Large intestine (tissue), 3 donors: Measurements from ENCODE around the gene CSPG4. TPM values are rescaled to one million over a fixed set of nuclear protein-coding genes. Genes with fewer than 3 reads are reported as not detected.
"Not testable (repeated sequence)": the region's sequence is repeated elsewhere in the genome, so short reads cannot be mapped to it uniquely, and the experiment has no call there.

Experiments
- DNase-seq, 2 donors: peaks; one replicate each; pipeline versions ENCODE4 v3.0.0 to v3.0.0-alpha.2; 2013
- H3K27ac ChIP-seq: one replicate; pipeline ENCODE4 v1.5.1; 2013; ENCODE audit warnings: low read length
- H3K27me3 ChIP-seq: 2 replicates; pipeline ENCODE4 v1.6.1; 2013; ENCODE audit warnings: low read length; ENCODE audit not compliant: control insufficient read depth, insufficient read depth
- H3K36me3 ChIP-seq: 2 replicates; pipeline ENCODE4 v1.6.1; 2013; ENCODE audit warnings: low read length; ENCODE audit not compliant: control insufficient read depth, insufficient read depth
- H3K4me1 ChIP-seq: one replicate; pipeline ENCODE4 v1.6.1; 2013; ENCODE audit warnings: low read length; ENCODE audit not compliant: control insufficient read depth, insufficient read depth
- H3K4me3 ChIP-seq: one replicate; pipeline ENCODE4 v1.5.1; 2013; ENCODE audit warnings: low read length
- H3K9me3 ChIP-seq: one replicate; pipeline ENCODE4 v1.6.1; 2013; ENCODE audit warnings: mild to moderate bottlenecking, low read depth, low read length, moderate library complexity; ENCODE audit not compliant: control insufficient read depth
- WGBS: methylation state at CpG from one replicate; pipeline ENCODE4 v1.1.5; 2013; ENCODE audit warnings: low lambda C conversion rate; ENCODE audit not compliant: insufficient coverage; 5-methylcytosine and 5-hydroxymethylcytosine counted together
- polyA plus RNA-seq: library from polyadenylated mRNA; unstranded; fragments of 120-200 nt; gene quantifications from one replicate; pipeline ENCODE4 v1.2.1, GENCODE V29; 2013

CSPG4 gene
- polyA plus RNA-seq, 1 donor, result 6.9 TPM

DNA sequence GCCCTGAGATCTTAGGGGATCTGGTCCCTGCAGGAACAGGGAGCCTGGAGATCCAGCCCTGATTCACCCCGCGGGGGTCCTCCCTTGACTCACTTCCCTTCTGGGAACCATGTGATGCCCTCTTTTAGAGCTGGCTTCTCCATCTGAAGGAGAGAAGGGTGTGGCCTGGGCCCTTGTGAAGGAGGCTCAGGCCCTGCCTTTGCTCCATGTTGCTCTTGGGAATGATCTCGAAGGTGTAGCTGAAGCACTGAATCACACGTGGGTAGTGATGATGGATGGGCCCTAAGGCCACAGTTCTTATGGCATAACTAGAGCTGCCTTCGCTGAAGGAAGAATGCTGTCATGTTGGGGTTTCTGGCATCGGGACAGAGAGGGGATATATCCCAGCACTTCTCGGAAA is 1.2 kb downstream of the CSPG4 start:
- H3K27ac ChIP-seq, H3K4me3 ChIP-seq: not testable (repeated sequence)
- 90% methylated on average over 2 of the region's 7 CpGs for WGBS

DNA sequence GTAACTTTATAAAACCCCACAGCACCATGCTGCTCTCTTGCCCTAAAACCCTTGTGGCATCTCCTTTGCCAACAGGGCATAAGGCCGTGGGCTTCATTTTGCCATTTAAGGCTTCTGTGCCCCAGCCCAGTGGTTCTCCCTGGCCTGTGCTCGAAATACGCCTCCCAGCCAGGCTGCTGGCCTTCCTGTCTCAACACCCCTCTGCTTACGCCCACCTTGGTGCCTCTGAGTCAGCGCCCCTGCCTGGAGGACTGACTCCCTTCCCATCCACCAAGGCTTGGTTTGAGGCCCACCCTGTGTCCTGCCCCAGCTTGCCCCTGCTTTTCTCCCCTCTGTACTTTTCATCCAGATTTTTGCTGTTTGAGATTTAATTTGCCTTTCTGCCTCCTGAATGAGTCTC is 1.8 kb downstream of the CSPG4 start:
- H3K9me3 ChIP-seq, H3K27me3 ChIP-seq, H3K27ac ChIP-seq, DNase-seq, H3K36me3 ChIP-seq, H3K4me3 ChIP-seq: not testable (repeated sequence)
- no CpG with 5 or more reads among the region's 5 CpGs for WGBS
- peaks cover 15% of the 10 kb centered on the region for H3K4me1 ChIP-seq

More for the DNA sequence above, 1.2 kb downstream of the CSPG4 start:
- not testable (repeated sequence) for H3K36me3 ChIP-seq, H3K9me3 ChIP-seq, H3K27me3 ChIP-seq, DNase-seq
- peaks cover 15% of the 10 kb centered on the region for H3K4me1 ChIP-seq

- H3K27ac ChIP-seq, H3K27me3 ChIP-seq, H3K36me3 ChIP-seq, H3K4me3 ChIP-seq, H3K9me3 ChIP-seq: not testable (repeated sequence)
- peak in 1 of 2 donors; percentile 71 for DNase-seq
- WGBS, result no CpG with 5 or more reads among the region's 15 CpGs
- H3K4me1 ChIP-seq, result peaks cover 15% of the 10 kb centered on the region
Observed at GRCh38 chr15:75709458-75709857, 3.2 kb downstream of the CSPG4 start.

DNA sequence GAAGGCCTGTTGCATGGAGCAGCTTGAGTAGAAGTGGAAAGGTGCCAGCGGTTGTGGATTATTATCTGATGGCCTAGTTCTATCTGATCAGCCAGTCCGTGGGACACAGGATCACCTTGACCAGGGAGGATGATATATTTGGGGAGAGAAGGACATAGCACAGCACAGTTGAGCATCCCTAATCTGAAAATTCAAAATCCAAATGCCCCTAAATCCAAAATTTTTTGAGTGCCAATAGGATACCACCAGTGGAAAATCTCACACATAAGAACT is 6.0 kb downstream of the CSPG4 start:
- Histone ChIP-seq H3K27me3 (no peaks in the 10 kb centered on the region), H3K27ac (no peak overlapping the region), H3K9me3 (no peaks in the 10 kb centered on the region), H3K4me1 (no peaks in the 10 kb centered on the region), H3K36me3 (no peaks in the 10 kb centered on the region), H3K4me3 (no peak overlapping the region)
- DNase-seq, result no peak
- WGBS, result no CpG with 5 or more reads among the region's 2 CpGs

DNA sequence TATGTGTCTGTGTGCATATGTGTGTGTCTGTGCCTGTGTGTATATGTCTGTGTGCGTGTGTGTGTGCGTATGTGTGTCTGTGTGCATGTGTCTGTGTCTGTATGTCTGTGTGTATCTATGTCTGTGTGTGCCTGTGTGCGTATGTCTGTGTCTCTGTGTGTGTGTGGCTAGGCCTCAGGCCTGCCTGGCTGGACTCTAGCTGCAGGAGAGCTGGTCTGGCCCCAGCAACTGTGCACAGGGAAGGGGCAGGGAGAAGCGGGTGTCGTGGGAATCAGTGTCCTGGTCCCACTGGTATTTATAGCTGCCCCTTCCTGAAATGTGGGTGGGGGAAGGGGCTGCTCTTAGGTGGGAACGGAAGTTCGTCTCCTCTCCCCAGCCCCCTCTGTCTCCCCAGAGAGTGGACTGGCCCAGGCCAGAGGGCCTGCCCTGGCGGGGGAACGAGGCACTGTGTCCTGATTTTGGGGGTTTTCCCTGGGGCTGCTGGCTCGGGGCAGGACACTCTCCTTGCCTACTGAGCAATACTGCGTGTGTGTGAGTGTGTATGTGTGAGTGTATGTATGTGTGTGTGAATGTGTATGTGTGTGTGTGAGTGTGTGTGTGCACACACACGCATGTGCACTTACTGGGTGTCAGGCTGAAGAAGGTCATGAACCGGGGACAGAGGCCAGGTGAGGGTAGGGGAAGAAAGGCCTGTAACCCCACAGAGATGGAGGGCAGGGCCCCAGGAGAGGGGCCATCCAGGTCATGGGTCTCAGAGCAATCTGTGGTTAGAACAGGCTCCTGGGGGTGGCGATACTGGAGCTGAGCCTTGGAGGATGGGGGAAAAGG is 6.6 kb downstream of the CSPG4 start:
- WGBS, result no CpG with 5 or more reads among the region's 14 CpGs
- Histone ChIP-seq H3K4me3 (no peak overlapping the region), H3K27me3 (no peaks in the 10 kb centered on the region), H3K36me3 (no peaks in the 10 kb centered on the region), H3K4me1 (no peaks in the 10 kb centered on the region), H3K27ac (no peak overlapping the region), H3K9me3 (no peaks in the 10 kb centered on the region)
- no peak for DNase-seq

- H3K4me1 ChIP-seq, H3K4me3 ChIP-seq, H3K27me3 ChIP-seq, H3K27ac ChIP-seq, DNase-seq, H3K9me3 ChIP-seq, H3K36me3 ChIP-seq: not testable (repeated sequence)
- WGBS, result no CpG with 5 or more reads among the region's 5 CpGs
Observed at GRCh38 chr15:75705375-75705774, 7.3 kb downstream of the CSPG4 start.

DNA sequence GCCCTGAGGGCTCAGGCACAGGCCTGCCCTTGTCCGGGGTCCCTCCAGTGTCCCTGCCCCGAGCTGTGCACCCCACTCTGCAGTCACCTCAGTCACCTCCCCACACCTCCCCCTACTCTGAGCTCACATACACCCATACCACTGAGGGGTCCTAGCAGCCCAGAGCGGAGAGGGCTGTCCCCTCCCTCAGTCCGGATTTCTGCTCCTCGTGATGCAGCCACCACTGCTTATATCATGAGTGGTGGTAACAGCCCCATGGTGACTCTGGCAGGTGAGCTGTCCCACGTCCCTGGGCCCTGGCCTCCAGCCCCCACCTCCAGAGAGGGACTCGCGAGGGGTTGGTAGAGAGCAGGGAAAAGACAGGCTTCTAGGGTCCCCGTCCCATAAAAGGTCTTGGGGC is 8.0 kb downstream of the CSPG4 start:
- H3K27me3 ChIP-seq, result no peaks in the 10 kb centered on the region
- no CpG with 5 or more reads among the region's 9 CpGs for WGBS
- no peak overlapping the region for H3K4me3 ChIP-seq
- H3K27ac ChIP-seq, result no peak overlapping the region
- no peaks in the 10 kb centered on the region for H3K9me3 ChIP-seq
- no peak for DNase-seq
- H3K4me1 ChIP-seq, result peaks cover 3% of the 10 kb centered on the region
- H3K36me3 ChIP-seq, result no peaks in the 10 kb centered on the region

DNA sequence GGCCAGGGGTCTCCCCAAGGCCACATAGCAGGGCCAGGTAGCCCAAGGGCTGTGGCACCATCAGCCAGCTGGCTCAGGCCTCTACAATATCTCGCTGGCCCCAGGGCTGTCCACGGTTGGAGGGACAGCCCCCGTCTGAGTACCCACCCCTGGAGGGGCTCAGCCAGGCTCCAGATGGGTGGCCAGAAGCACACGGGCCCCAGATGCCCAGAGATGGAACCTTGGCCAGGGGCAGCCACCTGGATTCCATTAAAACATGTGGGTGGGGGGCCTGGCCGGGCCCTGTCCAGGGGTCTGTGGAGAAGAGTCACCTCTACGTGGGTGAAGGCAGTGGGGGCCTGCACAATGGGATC is 8.4 kb downstream of the CSPG4 start:
- Histone ChIP-seq H3K9me3 (no peaks in the 10 kb centered on the region), H3K27ac (no peak overlapping the region), H3K4me1 (peaks cover 3% of the 10 kb centered on the region), H3K4me3 (no peak overlapping the region), H3K27me3 (no peaks in the 10 kb centered on the region), H3K36me3 (no peaks in the 10 kb centered on the region)
- no CpG with 5 or more reads among the region's 6 CpGs for WGBS
- DNase-seq, result no peak

DNA sequence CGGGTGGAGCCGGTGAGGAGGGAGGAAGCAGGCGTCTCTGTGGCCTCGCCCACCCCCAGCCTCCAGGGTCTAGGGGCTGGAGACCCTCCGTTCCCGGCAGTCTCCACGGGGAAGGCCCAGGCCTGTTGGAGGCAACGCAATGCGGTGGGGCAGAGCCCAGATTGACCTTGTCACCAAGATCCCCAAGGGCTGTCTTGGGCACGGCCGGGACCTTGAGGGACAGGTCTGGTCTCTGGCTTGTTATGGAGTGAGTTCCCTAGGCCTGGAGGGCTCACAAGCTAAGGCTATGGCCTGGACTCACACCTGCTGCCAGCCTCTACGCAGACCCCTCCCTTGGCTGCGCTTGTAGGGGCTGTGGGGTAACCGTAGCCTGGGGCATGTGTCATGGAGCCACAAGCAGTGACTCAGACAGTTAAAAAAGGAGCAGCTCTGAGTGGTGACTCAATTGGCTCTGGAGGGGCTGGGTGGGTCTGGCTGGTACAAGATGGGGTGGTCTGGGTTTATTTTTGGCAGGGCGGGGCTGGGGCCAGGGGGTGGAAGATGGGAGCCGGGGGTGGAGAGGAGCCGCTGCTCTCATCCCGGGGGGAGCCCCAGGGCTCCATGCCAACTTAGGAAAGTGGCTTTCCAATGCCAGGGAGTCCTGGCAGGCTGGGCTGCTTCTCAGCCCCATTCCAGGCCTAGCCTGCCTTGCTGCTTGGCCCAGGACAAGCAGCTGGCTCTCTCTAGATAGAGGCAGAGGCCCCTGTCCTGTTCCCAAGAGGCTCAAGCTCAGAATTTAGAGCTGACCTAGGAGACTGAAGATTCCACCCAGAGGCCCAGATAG is 9.0 kb downstream of the CSPG4 start:
- H3K4me1 ChIP-seq, H3K27ac ChIP-seq, H3K36me3 ChIP-seq, H3K4me3 ChIP-seq, H3K9me3 ChIP-seq, DNase-seq, H3K27me3 ChIP-seq: not testable (repeated sequence)
- WGBS, result no CpG with 5 or more reads among the region's 18 CpGs

DNA sequence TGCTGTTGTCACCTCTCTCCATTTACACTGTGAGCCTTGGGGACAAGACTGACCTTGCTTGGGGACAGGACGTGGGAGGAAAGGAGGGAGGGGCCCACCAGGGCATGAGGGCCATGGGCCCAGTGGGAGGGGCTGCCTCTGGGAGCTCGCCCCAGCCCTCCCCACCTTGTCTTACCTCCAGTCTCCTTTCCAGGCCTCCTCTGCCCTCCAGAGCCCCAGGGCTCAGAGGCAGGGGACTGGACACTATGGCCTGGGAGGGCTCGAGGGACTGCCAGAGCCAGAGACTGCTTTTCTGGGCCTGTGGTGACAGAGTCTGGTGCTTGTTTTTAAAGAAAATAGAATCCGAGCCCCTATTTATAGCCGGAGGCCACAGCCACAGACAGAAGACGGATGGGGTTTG is 10.2 kb downstream of the CSPG4 start:
- H3K4me3 ChIP-seq, result no peak overlapping the region
- no peaks in the 10 kb centered on the region for H3K36me3 ChIP-seq
- H3K27ac ChIP-seq, result no peak overlapping the region
- WGBS, result no CpG with 5 or more reads among the region's 6 CpGs
- no peaks in the 10 kb centered on the region for H3K27me3 ChIP-seq
- DNase-seq, result no peak
- no peaks in the 10 kb centered on the region for H3K9me3 ChIP-seq
- peaks cover 3% of the 10 kb centered on the region for H3K4me1 ChIP-seq
